Stimulated activated CD8-positive, alpha-beta memory T cell treated with anti-CD3 and anti-CD28 coated beads, Interleukin-2, amount 100 ng/mL, for 1 hour (primary cell): ENCODE results near the gene ACAD8.
A peak's percentile ranks its signal among the peaks of the same experiment; 100 is the strongest.
"Not testable (repeated sequence)": the region's sequence is repeated elsewhere in the genome, so short reads cannot be mapped to it uniquely, and the experiment has no call there.

ENCODE experiments used
- DNase-seq, 2 donors: peaks; one replicate each; pipeline ENCODE4 v3.0.0-alpha.2; 2020; ENCODE audit warnings: low read depth in 2 of 2

The ACAD8 gene

DNA sequence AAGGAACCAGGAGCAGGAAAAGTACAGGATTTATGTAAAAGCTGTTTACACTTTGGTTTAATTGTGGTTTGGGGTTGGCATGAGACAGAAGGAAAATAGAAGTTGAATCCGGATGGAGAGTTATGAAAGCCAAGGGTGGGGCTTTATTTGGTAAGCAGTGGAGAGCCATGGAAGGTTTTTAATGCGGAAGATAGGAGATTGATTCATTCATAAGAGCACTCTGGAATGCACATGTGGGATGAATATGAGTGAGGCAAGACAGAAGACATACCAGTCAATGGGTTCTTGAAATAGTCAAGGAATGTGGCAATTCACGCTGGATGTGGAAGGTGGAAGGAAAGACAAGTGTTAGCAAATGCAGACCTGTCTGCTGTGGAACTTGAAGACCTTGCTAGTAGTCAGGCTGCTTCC is 13.5 kb downstream of the ACAD8 start:
- no peak for DNase-seq

DNA sequence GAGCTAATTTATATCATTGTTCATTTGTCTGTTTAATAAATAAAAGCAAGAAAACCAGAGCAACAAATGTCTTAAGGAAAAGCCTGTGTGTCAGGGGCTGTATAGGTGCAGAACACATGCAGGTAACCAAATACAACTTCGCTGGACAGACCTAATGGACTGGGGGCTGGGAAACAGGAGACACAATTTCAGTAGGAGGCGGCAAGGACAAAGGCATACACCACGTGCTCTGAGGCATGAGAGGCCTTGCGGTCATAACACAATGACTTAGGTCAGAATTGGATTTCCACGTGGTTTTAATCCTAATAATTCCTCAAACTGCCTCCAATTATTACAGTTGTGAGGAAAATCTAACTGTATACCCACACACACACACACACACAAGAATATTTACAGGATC is 14.1 kb downstream of the ACAD8 start:
- DNase-seq: no peak

DNA sequence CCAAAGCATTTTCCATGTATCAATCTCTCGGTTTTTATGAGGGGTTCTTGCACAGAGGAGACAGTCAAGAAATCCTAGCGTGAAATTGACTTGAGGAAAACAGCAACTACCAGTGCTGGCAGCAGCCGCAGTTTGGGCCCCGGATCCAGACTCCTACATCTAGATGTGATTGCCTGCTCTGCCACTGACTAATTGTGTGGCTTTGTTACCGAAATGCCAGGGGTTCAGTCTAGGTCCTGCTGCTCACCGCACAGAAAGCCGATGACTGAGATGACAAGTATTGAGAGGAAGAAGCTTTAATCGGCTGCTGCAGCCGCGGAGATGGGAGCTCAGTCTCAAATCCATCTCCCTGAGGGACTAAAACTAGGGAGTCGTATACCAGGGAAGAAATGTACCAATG is 14.6 kb downstream of the ACAD8 start:
- DNase-seq: no peak

DNA sequence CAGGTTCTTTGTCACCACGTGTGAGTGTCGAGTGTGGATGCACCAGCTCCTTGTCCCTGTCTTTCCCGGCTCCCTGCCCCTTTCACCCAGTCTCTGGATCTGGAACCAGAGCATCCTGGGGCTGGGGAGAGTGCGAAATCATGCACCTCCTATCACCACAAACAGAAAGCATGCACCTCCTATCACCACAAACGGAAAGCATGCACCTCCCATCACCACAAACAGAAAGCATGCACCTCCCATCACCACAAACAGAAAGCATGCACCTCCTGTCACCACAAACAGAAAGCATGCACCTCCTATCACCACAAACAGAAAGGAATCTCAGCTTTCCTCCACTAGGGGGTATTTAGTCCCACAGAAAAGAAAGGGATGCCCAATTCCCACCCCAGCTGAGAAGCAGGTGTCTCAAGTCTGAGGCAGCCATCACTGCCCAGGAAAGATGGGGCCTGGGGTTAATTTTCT is 16.9 kb downstream of the ACAD8 start:
- no peak for DNase-seq

DNA sequence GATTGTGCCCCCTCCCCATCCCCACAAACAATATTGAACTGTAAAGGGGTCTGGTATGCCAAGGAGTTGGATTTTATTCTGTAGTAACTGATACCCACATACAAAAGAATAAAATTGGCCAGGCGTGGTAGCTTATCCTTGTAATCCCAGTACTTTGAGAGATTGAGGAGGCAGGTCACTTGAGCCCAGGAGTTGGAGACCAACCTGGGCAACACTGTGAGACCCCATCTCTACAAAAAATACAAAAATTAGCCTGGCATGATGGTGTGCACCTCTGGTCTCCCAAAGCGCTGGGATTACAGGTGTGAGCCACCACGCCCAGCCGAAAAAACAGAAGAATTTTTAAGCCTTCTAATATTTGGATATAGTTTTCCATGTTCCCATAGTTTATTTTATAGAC is 18.6 kb downstream of the ACAD8 start:
- DNase-seq: no peak

DNA sequence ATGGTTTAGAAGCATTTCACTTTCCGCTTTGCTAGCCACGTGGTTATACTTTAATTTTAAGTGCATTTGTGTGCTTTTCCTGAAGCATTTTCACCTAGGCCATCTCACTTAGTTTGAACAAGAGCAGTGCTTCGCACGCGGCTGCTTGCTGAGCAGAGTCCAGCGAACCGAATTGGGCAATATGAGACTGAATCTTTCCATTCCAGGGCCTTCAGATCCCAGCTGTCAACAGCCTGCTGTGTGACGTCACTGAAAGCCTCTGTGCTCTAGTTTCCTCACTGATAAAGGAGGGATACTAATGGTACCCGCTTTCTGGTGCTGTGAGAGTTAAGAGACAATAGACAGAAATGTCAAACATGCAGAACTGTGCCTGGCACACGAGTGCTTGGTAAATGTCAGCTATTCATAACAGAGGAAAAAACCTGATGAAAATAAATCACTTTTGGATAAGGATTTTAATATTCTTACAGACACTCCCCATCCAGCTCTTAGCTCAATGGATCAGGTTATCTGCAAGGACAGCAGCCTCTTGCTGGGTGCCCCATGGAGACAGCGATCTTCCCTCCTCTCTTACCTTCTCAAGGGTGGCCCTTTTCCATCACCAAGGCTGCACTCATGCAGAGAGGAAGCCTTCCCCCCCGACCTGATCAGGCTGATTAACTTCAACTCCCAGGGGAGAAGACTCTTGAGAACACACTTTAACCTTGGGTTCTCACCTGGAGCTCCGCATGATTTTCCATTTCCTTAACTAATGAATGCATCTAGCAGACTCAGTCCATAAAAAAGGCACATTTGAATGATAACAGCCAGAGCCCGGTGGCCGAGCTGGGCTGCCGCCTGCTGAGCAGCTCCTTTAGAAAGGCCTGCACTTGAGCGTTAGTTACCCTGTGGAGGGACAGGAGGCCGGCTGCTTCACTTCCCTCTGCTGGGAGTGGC is 19.3 kb downstream of the ACAD8 start:
- DNase-seq: no peak

DNA sequence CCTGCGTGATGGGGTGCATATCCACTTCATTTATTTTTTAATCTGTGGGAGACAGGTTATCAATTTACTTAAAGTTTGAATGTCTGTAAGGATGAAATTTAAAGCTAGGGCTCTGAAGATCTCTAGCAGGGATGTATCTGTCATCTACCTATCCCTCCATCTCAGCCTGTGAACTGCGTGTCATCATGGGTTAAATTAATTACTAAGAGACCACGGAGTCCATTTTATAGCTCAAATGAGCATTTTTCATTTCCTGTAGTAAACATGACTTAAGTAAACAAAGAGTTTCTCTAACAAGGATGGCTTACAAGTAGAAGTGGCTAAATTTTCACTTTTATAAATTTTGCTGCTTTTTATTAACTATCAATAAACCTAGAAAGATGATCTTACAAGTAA is 19.9 kb downstream of the ACAD8 start:
- no peak for DNase-seq

DNA sequence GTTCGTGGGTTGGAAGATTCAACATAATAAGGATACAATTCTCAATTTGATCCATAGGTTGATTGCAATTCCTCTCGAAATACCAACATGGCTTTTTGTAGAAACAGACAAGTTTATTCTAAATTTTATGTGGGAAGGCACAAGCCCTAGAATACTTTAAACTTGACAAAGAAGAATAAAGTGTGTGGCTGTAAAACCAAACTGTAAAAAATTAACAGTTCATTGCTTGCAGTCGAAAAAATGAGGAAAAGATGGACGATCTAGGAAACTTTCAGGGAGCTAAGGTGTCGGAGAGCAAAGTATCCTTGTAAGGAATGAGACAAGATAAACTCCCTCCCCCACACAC is 21.8 kb downstream of the ACAD8 start:
- no peak for DNase-seq

DNA sequence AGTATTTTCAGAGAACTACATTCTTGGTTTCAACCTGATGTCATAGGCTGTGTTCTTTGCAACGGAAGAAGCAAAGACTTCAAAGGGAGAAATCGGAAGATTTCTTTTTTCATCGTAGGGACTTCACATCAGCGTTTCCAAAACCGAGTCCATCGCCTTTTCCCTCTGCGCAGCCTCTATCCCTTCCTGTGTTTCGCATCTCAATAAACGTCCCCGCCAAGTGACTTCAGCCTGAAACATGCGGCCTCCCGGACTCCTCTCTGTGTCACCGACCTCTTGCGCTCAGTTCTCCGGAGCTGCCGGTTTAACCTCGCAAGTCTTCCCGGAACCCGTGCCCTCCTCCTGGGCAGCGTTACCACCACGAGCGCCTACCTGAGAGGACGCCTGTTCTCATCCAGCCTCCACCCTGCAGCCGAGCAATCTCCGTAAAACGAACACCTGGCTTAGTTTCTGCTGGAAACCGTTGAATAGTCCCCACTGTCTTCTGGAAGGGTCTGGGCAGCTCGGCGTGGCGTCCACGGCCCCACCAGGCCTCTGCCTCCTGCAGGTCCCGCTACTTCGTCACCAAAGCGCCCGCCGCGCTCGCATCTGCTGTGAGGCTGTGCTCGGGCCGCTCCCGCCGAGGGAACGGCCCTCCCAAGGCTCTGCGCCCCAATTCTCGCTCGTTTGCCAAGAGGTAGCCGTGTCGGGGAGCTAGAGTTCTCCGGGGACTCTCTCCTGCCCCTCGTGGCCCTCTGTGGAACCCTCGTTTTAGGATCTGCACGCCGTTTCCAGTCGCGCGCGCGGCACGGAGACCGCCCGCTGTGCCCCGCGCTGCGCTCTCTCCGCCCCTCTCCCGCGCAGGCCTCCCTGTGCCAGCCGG is 22.4 kb downstream of the ACAD8 start, which contains the start of gene GLB1L3:
Gene GLB1L3 (plus strand): TSS at position 846 of the 862 bp plus-strand sequence. CDS start 362 bp downstream, outside the sequence.
- peak; percentile 31 to 59 for DNase-seq

DNA sequence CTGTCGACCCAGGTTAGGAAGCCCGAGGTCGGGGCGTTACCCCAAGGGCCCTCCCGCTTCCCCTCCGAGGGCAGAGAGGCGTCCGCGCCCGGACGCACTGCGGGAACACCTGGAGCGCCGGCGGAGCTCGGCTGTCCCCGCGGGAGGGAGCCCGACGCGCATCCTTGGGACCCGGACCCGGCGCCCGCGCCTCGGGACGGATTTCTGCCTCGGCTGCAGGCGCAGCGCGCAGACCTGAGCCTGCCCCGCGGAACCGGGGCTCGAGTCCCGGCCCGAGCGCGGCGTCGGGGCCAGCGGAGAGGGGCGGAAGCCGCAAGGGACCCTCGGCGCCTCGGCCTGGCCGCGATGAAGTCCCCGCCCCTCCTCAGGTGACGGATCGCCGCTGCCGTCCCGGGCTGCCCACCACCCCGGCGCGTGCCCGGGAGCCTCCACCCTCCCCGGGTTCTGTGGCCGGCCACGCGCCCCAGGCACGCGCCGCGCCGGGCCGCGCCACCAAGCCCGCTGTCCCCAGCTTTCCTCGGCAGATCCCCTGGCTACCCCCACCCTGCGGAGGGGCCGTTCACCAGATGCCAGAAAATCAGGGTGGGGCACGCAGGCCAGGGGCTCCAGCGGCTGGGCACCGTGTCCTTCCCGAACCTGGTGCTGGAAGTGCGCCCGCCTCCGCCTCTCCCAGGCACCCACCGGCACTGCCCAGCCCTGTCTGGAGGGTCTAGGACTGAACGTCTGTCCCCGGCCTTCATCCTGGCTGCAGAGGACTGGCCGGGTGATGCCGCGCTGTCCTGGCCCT is 23.2 kb downstream of the ACAD8 start:
- DNase-seq: no peak

DNA sequence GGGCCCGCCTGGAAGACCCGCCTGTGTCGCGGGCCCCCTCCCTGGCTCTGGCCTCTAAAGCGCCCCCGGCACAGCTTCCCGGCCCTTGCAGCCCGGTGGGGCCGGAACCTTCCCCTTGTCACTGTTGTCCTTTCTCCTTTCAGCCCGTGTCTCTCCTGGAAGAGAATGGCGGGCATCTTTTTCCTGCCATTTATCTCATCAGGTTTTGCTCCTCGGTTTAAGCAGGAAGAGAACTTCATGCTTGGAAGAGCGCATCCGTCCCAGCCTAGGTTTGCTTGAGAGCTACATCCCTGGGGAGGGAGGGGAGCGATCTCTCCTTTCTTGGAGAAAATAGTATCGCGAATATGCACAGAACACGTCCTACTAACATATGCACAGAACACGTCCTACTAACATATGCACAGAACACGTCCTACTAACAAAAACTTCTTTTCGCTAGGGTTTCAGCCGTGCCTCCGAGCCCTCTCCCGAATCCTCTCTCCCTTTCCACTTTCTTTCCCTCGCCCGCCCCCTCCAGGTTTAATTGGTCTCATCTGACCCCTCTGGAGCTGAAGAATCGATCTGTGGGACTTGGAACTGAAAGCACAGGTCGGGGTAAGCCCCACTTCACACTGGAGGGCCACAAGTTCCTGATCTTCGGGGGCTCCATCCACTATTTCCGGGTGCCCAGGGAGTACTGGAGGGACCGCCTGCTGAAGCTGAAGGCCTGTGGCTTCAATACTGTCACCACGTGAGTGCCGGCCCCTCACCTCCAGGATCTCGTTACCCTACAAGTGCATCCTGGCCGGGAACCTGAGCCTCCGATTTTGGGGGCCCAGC is 24.0 kb downstream of the ACAD8 start:
- DNase-seq: no peak

DNA sequence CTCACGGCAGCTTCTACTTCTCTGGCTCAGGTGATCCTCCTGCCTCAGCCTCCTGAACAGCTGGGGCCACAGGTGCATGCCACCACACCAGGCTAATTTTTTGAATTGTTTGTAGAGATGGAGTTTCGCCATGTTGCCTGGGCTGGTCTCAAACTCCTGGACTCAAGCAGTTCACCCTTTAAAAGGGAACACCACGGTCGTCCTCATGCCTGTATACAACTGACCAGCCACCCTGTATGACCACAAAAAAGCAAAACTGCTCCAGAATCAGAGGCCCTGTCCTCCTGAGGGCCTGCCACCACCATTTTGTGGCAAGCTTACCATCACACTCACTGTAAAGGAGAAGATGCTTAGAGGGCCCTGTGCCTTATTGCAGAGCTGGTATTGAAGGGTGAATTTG is 25.0 kb downstream of the ACAD8 start:
- no peak for DNase-seq

DNA sequence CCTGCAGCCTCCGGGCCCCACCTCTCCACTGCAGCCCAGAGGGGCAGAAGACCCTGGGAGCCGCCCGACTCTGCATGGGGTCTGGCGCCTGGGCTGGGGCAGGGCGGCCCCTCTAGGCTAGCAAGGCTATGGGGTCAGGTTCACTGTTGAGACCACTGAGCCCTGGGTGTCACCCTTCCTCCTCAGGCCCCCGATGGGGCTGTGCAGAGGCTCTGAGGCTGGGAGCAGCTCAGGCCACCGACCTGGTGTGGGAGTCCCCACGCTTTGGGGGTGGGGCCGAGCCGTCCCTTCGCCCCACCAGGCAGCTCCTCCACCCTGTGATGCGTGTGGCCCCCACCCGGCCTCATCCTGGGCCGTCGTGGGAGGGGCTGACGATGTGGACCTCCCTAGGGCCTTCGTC is 28.3 kb downstream of the ACAD8 start:
- not testable (repeated sequence) for DNase-seq

DNA sequence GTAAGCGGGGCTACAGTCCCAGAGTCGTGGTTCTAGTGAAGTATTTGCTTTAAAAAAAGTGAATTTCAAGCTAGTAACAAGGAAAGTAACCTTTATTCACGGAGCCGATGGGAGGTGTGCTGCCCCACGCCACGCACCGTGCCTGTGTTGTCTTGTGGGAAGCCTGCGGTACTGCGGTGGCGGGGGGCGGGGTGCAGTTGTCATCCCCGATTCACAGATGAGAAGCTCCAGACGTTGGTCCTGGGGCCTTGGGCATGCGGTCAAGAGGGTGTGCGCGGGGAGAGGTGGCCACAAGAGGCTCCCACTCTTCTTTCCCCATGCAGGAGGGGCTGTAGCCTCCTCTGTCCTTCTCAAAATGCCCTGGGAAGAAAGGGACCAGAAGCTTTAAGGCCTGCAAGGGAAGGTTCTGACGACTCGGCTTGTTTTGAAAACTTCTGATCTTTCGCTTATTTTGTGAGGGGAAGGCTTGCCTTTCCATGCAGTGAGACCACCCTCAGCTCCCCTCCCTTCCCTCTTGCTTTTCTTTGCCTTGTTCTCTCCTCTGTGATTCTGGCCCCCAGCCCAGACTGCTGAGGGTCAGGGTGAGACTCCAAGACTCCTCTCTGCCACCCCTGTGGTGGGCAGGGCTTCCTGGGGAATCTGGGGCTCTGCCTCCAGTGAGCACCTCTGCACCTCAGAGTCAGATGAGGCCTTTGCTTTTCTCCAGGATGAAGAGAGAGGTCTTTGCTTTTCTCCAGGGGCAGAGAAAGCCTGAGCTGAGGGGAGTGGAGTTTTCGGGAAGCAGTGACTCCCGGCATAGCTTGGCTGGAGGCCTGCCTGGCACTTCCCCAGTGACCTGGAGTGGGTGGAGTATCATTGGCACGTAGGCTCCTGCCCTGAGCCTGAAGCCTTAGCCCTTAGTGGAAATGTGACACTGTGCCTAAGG is 29.0 kb downstream of the ACAD8 start:
- DNase-seq: no peak

DNA sequence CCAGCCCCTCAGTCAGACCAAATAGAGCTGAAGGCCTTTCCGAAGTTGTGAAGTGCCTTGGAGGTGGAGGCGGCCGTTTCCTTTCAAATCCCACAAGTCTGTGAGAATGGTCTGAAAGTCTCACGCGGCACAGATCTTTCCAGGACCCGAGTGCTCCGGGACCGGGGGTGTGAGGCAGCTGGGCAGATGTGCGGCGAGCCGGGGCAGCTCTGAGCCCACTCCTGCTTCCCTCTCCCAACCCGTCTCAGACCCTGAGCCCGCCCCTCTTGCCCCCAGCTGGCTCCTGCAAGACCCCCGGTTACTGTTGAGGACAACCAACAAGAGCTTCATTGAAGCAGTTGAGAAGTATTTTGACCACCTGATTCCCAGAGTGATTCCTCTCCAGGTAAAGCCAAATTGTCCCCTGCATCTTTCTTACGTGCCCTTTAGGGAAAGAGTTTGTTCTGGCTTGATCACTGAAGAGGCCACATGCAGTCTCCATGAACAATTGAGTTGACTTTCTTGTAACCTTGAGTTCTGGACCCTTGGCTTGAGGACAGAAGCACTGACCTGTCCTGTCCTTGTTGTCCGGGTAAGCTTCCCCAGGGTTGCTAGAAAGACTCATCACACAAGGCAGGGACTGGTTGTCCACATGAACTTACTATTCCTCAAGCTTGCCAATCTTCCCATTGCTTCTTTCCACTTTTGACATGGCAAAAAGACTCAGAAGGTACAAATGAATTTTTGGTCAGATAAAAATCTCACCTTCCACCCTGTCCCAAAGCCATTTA is 30.3 kb downstream of the ACAD8 start:
- DNase-seq: no peak

DNA sequence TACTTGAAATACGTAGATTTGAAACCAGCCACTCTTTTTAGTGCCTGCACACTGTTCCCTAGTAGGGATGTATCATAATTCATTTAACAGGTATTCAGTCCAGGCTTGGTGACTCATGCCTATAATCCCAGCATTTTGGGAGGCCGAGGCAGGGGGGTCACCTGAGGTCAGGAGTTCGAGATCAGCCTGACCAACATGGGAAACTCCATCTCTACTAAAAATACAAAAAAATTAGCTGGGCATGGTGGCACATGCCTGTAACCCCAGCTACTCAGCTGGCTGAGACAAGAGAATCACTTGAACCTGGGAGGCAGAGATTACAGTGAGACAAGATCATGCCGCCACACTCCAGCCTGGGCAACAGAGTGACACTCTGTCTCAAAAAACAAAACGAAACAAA is 31.0 kb downstream of the ACAD8 start:
- not testable (repeated sequence) for DNase-seq

DNA sequence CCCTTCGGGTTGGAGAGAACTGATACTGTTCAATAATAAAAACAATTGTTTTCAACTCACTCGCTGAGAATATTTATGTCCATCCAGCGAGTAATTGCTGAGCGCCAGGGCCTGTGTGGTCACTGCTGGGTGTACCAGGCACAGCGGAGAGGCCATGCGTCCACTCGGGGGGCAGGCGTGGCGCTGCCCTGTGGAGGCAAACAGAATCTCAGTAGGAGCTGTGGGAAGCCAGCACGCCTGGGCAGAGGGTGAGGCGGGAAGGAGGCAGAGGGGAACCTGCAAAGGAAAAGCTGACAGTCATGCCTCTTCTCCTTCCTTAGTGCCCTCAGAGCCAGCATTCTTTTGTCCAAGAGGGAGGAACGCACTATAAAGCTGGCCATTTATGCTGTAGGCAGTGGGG is 34.2 kb downstream of the ACAD8 start:
- DNase-seq: no peak

DNA sequence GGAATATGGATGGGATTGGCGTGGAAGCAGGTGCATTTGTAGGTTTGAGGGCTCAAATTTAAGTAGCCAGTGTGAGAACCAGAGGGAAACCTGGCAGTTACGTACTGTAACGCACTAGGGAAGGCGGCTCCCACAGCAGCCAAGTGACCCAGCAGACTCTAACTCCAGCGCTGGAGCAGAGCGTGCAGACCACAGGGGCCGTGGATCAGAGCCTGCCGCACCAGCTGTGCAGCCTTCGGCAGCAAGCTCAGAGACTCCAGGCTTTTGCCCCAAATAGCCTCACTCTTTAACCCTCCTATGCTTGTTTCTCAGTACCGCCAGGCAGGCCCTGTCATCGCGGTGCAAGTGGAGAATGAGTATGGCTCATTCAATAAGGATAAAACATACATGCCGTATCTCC is 35.1 kb downstream of the ACAD8 start:
- no peak for DNase-seq

DNA sequence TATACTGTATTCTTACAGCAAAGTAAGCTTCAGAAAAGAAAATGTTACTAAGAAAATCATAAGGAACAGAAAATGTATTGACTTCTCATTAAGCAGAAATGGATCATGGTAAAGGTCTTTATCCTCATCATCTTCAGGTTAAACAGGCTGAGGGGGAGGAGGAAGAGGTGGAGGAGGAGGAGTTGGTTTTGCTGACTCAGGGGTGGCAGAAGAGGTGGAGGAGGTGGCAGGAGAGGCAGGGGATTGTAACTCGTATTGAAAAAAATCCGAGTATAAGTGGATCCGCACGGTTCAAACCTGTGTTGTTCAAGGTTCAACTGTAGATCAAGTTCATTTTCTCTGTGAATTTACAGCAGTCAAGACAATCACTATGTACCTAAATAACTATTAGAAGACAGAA is 35.8 kb downstream of the ACAD8 start:
- DNase-seq: no peak
